ENCODE measurements around the gene FAM3A.
"Not testable (repeated sequence)": the region's sequence is repeated elsewhere in the genome, so short reads cannot be mapped to it uniquely, and the experiment has no call there.

Gene FAM3A

GRCh38 chrX:154515966-154516655 lies at the start of gene FAM3A:
Gene FAM3A (minus strand): TSS chrX:154516232. CDS start chrX:154515772, 460 bp downstream.
- peak; percentile 81 for DNase-seq (ENCODE audit: low read depth)

GRCh38 chrX:154562295-154562694 lies 46.3 kb upstream of the FAM3A start:
- DNase-seq (ENCODE audit: low read depth) = not testable (repeated sequence)

DNA sequence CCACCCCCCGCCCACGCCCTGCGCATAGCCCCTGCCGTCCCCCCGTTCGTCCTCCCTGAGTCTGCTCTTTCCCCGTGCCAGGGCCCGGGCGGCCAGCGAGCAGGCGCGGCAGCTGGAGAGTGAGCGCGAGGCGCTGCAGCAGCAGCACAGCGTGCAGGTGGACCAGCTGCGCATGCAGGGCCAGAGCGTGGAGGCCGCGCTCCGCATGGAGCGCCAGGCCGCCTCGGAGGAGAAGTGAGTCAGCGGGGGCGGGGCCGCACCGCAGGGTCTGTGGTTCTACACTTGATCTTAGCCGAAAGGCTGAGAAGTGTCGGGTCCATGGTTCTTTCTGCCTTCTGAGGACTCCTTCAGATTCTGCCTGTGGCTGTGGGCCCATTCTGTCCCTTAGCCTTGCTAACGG lies 44.3 kb upstream of the FAM3A start:
- DNase-seq (ENCODE audit: low read depth) = not testable (repeated sequence)

DNA sequence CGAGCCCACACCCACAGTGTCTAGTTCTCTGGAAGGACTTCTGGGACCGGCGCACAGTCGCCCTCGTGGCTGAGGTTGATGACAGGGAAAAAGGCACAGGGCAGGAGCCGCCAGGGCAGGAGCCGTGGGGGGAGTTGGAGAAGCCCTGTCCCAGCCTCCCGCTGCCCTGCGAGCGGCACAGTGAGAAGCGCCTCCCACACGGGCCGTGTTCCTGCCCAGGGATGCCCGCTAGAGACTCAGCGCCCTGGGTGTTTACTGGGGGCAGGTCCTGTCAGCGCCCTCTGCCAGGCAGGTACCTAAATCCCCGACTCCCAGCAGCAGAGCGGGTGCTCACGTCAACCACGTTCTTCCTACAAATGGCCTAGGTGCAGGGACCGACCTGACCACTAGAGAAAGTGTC lies 42.9 kb upstream of the FAM3A start:
- not testable (repeated sequence) for DNase-seq (ENCODE audit: low read depth)

DNA sequence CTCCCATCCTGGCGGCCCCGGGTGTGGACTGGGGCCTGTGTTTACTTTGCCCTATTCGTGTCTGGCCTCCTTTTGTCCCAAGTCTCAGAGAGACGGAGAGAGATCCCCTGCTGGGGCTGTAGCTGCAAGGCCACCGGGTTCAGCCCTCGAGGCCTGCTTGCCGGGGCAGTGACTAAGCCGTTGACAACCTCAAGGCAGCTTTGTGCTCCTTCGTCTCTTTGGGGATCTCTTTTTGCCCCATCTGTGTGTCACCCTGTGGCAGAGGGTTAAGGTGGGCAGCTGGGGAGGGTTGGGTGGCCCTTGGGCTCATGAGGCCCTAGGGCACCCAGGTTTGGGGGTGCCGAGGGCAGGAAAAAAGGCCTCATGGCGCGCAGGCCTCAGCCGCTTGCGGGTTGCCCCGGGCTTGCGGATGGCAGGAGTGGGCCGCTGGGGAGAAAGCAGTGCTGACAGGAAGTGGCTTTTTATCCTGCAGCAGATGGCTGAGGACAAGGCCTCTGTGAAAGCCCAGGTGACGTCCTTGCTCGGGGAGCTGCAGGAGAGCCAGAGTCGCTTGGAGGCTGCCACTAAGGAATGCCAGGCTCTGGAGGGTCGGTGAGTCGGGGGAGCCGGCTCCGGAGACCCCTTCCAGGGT lies 42.1 kb upstream of the FAM3A start:
- DNase-seq (ENCODE audit: low read depth) = not testable (repeated sequence)

DNA sequence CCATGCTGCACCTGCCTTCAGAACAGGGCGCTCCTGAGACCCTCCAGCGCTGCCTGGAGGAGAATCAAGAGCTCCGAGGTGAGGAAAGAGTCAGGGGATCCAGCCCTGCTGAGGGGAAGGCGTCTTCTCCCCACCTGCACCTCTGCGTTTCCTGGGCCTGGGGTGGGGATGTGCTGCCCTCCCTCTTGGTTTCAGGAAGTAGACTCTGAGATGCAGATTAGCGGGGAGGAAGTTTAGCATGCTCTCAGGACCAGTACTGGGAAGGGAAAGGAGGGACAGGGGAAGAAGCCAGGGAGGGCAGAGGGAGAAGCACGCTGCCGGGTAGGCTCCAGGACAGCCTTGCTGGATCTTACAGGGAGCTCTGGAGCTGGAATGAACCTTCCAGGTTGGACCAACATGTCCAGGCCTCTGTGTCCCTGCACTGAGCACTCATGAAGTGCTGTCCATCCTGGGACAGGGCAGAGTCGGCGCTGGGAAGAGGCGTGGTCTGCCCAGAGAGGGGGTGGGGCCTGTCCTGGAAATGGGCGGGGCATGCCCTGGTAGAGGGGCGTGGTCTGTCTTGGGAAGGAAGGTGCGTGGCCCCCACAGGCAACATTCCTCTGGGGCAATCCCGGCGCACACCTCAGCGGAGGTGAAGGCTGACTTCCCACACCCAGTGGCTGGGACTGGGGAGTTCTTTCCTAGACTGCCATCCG lies 36.2 kb upstream of the FAM3A start:
- DNase-seq (ENCODE audit: low read depth) = not testable (repeated sequence)

DNA sequence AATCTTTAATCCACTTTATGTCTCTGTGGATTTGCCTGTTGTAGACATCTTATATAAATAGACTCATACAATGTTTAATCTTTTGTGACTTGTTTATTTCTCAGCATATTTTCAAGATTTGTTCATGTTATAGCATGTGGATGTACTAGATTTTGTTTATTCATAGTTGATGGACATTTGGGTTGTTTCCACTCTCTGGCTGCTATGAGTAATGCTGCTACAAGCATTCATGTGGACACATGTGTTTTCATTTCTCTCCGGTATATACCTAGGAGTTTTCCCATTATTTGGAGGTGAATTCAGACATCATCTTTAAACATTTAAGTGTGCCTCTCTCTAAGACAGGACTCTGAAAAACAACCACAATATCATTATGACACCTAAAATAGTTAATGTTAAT lies 33.7 kb upstream of the FAM3A start:
- DNase-seq (ENCODE audit: low read depth) = no peak

DNA sequence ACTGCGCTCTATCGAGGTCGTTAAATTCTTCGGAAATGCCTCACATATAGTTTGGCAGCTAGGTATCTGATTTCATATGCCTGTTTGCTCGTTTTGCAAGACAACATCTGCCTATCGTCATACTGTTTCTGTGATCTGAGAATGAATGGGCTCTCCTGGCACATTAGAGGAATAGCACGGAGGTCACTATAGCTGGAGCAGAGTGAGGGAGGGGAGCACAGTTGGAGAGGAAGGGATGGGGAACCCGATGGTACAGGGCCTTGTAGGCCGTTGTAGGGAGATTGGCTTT lies 31.9 kb upstream of the FAM3A start:
- no peak for DNase-seq (ENCODE audit: low read depth)

GRCh38 chrX:154547245-154548027 lies 31.4 kb upstream of the FAM3A start, which contains the start of gene IKBKG:
Gene IKBKG (plus strand): TSS chrX:154547620. CDS start chrX:154552003, 4,383 bp downstream.
- DNase-seq (ENCODE audit: low read depth) = peak; percentile 69

DNA sequence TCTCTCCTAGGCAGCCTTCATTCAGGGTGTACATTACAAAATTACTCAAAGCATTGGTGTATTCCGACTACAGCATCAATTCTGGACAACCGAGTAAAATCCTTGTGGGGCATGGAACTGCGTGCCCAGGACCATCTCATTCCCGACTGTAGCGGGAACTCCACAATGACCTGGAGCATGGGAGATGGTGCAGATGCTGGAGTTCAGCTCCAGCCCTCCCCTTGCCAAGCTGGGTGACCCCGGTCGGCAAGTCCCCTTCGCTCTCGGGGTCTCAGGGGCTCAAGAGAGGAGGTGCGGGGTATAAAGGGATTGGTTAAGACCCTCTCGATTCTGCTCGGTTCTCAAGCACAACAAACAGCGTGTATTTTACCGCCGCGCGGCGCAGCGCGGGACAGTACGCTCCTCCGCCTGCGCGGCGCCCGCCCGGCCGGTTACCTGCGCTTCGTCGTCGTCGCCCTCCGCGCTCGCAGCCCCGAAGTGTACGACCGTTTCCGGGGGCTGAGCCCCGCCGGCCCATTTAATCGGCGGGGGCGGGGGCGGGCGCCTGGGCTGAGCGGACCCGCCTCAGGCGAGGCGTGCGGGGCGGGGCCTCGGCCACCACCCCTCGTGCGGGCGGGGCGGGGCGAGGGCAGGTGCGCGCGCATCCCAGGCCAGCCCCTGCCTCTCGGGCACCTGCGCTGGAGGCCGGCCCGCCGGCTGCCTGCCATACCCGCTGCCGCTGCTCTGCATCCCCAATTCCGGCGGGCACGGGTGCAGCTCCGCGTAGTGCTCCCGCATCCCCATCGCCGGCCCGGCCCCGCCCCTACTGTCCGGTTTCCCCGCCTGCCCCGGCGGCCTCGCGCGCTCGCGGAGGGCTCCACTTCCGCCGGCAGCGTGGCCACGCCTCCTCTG lies 30.6 kb upstream of the FAM3A start, which contains the start of gene G6PD:
Gene G6PD (minus strand): TSS at position 493 of the 891 bp plus-strand sequence. CDS start 691 bp downstream, outside the sequence.
- DNase-seq (ENCODE audit: low read depth) = peak; percentile 54

GRCh38 chrX:154545673-154546274 lies 29.7 kb upstream of the FAM3A start:
- DNase-seq (ENCODE audit: low read depth) = no peak

GRCh38 chrX:154542723-154543424 lies 26.8 kb upstream of the FAM3A start:
- no peak for DNase-seq (ENCODE audit: low read depth)

DNA sequence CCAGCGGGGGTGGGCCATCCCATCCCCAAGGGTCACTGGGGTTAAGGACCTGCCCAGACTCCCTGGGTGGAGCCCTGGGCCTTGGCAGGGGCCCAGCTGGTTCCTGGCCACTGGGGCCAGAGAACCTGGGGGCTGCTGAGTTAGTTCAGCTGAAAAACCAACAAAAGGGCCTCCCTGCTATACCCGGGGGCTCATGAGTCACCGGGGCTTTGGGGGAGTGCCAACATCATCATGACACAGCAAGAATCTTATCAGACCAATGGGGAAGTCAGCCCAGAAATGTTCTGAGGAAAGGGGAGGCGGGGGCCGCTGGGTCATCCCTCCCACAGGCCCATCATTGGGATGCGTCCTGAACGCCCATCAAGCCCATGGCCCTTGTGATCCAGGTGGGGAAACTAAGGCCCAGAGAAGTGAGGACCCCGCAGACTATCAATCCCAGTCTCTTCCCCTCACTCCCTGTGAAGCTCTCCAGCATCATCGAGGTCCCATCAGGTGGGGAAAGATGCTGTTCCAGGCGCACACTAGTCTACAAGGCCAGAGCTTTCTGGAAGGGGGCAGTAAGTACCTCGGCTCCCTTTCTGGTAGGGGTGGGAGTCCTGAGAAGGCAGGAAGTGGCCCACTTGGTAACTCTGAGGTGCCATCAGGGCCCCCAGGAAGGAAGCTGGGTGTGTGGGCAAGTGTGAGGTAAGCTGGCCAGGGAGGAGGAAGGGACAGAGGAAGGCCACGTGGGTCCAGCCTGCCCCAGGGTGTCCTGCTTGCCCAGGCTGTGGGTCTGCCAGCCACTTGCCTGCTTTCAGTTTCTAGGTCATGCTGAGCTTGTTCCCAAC lies 26.1 kb upstream of the FAM3A start:
- no peak for DNase-seq (ENCODE audit: low read depth)

DNA sequence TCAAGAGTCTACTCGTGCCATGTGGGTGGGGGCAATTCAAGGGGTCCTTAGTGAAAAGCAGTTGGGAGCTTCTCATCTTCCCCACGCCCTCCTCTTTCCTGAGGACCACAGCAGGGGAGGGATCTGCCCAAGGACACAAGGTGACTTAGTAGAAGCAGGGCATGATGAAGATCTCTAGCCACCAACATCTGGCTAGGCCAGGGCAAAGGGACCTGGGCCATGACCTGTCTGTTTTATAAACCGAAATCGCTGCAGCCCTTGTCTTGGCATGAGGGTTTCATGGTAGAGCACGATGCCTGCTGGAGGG lies 25.5 kb upstream of the FAM3A start:
- DNase-seq (ENCODE audit: low read depth) = no peak

GRCh38 chrX:154540897-154541535 lies 25.0 kb upstream of the FAM3A start:
- DNase-seq (ENCODE audit: low read depth) = no peak

DNA sequence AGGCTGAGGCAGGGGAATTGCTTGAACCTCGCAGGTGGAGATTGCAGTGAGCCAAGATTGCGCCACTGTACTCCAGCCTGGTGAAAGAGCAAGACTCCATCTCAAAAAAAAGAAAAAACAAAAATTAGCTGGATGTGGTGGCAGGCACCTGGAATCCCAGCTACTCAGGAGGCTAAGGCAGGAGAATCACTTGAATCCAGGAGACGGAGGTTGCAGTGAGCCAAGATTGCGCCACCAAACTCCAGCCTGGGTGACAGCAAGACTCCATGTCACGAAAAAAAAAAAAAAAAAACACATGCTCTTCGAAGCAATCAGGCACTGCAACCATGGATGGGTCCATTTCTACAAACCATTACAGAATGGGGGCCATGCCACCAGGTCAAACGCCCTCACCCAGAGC lies 24.3 kb upstream of the FAM3A start:
- not testable (repeated sequence) for DNase-seq (ENCODE audit: low read depth)

GRCh38 chrX:154539077-154539476 lies 23.0 kb upstream of the FAM3A start:
- no peak for DNase-seq (ENCODE audit: low read depth)

GRCh38 chrX:154535892-154536291 lies 19.9 kb upstream of the FAM3A start:
- no peak for DNase-seq (ENCODE audit: low read depth)

All from stimulated activated CD8-positive, alpha-beta memory T cell treated with anti-CD3 and anti-CD28 coated beads, Interleukin-15, amount 100 ng/mL, for 1 hour (primary cell).